GM06990 (cell line): ENCODE results near the gene NECAB2.

ENCODE experiments used
- DNase-seq: peaks from one replicate; pipeline ENCODE4 v3.0.0-alpha.2; 2011; ENCODE audit not compliant: insufficient read length; ENCODE audit errors: extremely low read depth
- H3K27me3 ChIP-seq: replicated peaks from 2 replicates; pipeline ENCODE4 v1.6.0; 2011; ENCODE audit warnings: low read length; ENCODE audit not compliant: control insufficient read depth, insufficient read depth
- H3K36me3 ChIP-seq: 2 replicates; pipeline ENCODE4 v1.5.1; 2011; ENCODE audit warnings: low read length; ENCODE audit not compliant: control insufficient read depth, insufficient read depth
- H3K4me3 ChIP-seq: replicated peaks from 2 replicates; pipeline ENCODE4 v1.5.1; 2011; ENCODE audit warnings: low read depth, mild to moderate bottlenecking, control low read depth, low read length
- TF ChIP-seq, protein P1 (sequence below): IDR thresholded peaks from 2 replicates; pipeline ENCODE4 v1.5.1; 2011; ENCODE audit warnings: low read length, control low read depth, mild to moderate bottlenecking, inconsistent platforms; ENCODE audit not compliant: insufficient read depth, poor library complexity, severe bottlenecking

NECAB2 gene

DNA sequence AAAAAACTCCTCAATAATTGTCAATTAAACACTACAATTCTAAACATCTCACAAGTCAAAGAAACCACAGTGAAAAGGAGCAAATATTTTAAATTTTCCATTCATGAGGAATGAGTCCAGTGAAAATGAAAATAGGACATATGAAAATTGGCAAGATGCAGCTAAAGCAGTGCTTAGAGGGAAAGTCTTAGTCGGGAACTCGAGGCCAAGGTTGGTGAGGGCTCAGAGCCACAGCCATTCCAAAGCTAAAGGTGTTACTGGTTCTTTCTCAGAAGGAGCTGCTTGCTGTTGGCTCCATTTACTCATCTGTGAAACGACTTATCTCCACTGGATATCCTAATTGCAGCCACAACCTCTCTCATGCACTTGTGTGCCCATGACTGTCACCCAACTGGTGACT, 68.1 kb downstream of the NECAB2 start:
- no peak overlapping the region for H3K4me3 ChIP-seq
- TF ChIP-seq, protein P1, sequence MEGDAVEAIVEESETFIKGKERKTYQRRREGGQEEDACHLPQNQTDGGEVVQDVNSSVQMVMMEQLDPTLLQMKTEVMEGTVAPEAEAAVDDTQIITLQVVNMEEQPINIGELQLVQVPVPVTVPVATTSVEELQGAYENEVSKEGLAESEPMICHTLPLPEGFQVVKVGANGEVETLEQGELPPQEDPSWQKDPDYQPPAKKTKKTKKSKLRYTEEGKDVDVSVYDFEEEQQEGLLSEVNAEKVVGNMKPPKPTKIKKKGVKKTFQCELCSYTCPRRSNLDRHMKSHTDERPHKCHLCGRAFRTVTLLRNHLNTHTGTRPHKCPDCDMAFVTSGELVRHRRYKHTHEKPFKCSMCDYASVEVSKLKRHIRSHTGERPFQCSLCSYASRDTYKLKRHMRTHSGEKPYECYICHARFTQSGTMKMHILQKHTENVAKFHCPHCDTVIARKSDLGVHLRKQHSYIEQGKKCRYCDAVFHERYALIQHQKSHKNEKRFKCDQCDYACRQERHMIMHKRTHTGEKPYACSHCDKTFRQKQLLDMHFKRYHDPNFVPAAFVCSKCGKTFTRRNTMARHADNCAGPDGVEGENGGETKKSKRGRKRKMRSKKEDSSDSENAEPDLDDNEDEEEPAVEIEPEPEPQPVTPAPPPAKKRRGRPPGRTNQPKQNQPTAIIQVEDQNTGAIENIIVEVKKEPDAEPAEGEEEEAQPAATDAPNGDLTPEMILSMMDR: no peak
- no peaks in the 10 kb centered on the region for H3K36me3 ChIP-seq

DNA sequence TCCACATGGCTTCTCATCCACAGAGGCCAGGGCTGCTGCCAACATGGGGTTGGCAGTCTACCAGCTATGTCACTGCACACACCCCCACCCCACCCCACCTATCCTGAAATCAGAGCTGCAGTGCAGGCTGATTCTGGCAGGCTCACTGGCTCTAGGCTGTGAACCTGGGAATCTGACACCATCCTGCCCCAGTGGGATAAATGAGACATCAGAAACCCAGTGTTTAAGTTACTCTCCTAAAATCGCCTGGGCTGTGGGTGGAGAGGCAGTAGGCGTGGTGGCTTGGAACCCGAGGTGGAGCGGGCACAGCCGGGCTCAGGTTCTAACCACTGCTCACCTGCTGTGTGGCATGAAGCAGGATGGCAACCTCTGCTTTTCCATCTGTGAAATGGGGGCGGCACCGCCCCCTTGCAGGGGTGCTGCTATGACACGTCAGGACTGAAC, 69.0 kb downstream of the NECAB2 start:
- H3K27me3 ChIP-seq: no peaks in the 10 kb centered on the region; the same call in 1 of the 2 replicates
- no peak overlapping the region for H3K4me3 ChIP-seq
- H3K36me3 ChIP-seq: no peaks in the 10 kb centered on the region
- DNase-seq: no peak
- TF ChIP-seq, protein P1: no peak

More for the DNA sequence above, 68.1 kb downstream of the NECAB2 start:
- no peak for DNase-seq
- no peaks in the 10 kb centered on the region; the same call in 1 of the 2 replicates for H3K27me3 ChIP-seq

GRCh38 chr16:84038469-84038868, 70.4 kb downstream of the NECAB2 start:
- no peaks in the 10 kb centered on the region for H3K27me3 ChIP-seq
- no peak for DNase-seq
- H3K36me3 ChIP-seq: no peaks in the 10 kb centered on the region
- H3K4me3 ChIP-seq: no peak overlapping the region
- TF ChIP-seq, protein P1: no peak

- TF ChIP-seq, protein P1: no peak
- H3K4me3 ChIP-seq: no peak overlapping the region
- DNase-seq: no peak
- H3K27me3 ChIP-seq: no peaks in the 10 kb centered on the region
- H3K36me3 ChIP-seq: no peaks in the 10 kb centered on the region
These were observed 71.7 kb downstream of the NECAB2 start for GRCh38 chr16:84039696-84040095.

DNA sequence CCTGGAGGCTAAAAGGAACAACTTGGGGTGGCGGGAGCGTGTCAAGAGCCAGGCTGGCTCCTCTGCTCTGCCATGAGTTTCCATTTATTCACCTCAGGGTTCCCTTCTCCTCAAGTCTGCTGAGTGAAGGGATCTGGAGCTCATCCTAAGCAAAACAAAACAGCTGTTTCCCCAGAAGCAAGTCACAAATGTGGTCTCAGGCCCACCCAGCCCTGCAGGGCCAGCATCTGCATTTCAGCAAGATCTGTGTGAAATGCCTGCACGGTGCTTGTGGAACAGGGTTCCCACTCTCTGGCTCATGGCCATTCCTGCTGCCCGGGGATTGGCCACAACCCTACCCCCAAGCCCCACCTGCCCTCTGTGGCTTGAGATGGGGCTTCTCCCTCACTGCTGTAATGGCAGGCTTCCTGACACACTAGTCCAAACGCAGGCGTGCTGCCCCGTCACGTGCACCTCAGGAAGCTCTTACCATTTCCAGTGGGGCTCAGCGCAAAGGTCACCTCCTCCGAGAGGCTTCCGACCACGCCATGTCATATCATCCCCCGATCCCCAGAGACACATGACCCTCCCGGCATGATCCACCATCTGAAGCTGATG, 72.3 kb downstream of the NECAB2 start:
- DNase-seq: no peak
- Histone ChIP-seq H3K27me3 (no peaks in the 10 kb centered on the region), H3K4me3 (no peak overlapping the region), H3K36me3 (no peaks in the 10 kb centered on the region)
- TF ChIP-seq, protein P1: no peak
